Activated T-cell treated with anti-CD3 and anti-CD28 coated beads, Interleukin-2, amount 50 U/mL, for 1 hour (primary cell): ENCODE results near the gene SNX10.
A peak's percentile ranks its signal among the peaks of the same experiment; 100 is the strongest.

Experiments used
- DNase-seq: peaks from one replicate; pipeline ENCODE4 v3.0.0-alpha.2; 2020

The SNX10 gene

DNA sequence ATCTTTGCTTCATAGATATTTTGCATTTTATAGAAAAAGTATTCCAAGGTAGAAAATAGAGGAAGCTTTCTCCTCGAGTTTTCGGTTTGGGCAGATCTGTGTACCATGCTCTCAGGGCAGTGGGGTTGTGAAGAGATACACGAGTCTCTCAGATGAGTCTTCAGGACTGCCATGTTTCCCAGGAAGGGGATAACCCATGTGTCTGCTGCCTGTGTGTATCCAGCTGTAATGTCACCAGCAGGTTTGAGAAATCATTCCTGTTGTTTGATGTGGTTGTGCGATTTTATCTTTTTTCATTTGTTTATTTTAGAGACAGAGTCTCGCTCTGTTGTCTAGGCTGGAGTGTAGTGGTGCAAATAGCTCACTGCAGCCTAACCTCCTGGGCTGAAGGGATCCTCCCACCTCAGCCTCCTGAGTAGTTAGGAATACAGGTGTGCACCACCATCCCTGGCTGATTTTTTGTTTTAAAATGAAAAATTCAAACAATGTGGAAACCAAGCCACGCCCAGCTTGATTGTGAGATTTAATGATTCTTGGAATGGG lies 48.9 kb downstream of the SNX10 start:
- no peak for DNase-seq

DNA sequence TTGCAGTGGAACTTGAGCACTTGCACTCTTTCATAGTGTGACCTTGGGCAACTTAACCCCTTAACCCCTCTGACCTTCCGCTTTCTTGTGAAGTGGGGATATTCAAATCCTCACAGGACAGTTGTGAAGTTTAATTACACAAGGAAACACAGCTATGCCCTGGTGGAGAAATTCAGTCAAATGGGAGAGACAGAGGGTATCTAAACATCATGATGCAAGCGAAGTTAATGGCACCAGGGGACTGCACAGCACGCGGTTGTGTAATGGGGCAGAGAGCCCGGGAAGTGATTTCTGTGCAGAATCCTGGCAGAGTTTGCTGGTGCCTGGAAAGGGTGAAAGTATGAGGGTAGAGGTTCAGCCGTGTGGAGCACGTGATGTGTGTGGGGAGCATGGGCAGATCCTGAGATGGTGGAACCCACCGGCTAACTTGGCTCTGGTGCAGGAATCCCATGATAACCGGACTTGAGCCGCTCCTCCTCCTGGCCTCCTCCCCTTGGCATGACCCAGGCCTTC lies 51.7 kb downstream of the SNX10 start:
- DNase-seq = no peak

DNA sequence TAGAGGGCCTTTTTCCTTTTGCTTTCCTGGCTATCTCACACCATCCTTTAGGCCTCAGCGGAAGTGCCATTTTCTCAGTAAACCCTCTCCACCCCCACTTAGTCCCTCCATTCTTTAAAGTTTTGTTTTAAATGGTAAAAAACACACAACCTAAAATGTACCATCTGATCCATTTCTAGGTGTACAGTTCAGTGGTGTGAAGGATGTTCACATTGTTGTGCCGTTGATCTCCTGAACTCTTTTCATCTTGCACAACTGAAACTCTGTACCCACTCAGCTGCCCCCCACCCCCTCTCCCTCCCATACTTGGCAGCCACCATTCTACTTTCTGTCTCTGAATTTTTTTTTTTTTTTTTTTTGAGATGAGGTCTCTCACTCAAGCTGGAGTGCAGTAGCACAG lies 52.2 kb downstream of the SNX10 start:
- no peak for DNase-seq

DNA sequence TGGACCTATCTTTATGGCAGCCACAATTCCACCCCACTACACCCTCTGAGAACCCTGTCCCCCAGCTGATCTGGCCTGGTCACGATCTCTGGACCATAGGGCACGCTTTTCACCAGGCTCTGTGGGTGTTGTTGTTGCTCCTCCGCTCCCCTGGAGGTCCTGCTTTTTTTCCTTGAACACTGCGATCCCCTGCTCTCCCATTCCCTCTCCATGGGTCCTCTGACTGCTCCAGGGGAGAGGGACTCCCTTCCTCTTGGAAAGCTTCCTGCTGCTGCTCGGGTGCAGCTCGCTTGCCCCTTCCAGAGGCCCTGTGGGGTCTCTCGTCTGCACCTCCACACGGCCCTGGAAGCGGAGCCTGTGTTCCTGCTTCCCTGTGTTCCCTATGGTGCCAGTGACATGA lies 53.5 kb downstream of the SNX10 start:
- no peak for DNase-seq

DNA sequence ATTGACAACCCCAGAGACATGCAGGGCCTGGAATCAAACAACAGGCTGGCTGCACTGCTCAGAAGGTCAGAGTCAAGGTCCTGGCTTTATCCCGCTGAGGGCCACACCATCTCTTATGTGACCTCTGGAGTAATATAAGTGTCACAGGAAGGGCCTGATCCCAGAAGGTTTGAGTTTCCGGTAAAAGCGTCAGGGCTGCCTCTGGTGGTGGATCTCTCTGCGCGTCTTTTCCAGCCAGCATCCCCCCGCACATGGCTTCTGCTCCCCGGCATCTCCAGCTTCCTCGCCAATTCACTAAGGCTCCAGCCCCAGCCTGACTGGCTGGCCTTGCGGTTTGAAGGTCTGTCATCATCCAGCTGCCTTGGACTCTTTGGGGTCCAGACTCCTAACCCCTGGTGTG lies 54.2 kb downstream of the SNX10 start:
- DNase-seq = no peak

DNA sequence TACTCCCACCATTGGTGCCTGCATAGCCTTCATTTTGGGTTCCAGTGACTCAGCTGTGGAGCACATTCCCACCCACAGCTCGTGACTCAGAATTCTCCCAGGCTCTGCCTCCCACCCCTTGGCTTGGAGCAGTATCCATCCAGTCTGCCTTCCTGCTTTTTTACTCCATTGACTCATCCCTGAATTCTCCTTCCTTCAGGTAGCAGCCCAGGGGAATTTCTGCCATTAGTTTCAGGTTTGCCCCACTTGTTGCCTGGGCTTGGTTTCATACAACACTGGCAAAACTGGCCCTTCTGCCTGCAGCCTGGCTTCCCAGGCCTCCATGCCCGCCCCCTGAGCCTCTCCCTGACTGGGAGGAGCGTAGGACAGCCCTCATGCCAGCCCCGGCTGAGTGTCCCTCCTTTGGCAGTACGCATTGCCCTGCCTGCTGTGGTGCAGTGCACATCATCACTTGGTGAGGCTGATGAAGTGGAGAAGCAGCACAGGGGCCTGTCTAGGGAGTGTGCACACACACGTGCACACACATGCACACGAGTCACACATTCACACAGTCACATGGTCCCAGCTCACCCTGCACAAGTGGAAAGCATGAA lies 55.0 kb downstream of the SNX10 start:
- DNase-seq = no peak

DNA sequence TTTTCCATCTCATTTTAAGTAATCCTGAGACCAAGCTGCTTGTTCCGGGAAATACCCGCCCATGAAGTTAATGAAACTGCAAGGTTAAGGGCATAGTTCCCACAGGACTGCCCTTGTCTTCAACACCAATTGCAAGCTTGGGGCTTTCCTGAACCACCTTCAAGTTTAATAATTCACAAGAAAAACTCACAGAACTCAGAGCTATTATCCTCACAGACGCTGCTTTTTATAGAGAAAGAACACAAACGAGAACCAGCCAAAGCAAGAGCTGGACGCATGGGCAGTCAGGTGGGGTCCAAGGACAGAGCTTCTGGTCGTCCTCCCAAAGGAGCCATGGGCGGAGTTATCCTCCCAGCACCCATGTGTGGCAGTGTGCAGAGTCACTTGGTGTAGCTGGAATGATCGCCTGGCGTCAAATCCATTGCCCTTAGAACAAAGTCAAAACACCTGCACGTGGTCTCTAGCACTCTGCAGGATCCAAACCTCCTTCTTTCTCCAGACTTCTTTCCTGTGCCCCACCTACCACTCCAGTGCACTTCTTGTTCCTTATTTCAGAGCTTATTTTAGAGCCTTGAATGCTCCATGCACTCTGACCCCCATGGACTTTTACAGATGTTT lies 56.7 kb downstream of the SNX10 start:
- DNase-seq = no peak

DNA sequence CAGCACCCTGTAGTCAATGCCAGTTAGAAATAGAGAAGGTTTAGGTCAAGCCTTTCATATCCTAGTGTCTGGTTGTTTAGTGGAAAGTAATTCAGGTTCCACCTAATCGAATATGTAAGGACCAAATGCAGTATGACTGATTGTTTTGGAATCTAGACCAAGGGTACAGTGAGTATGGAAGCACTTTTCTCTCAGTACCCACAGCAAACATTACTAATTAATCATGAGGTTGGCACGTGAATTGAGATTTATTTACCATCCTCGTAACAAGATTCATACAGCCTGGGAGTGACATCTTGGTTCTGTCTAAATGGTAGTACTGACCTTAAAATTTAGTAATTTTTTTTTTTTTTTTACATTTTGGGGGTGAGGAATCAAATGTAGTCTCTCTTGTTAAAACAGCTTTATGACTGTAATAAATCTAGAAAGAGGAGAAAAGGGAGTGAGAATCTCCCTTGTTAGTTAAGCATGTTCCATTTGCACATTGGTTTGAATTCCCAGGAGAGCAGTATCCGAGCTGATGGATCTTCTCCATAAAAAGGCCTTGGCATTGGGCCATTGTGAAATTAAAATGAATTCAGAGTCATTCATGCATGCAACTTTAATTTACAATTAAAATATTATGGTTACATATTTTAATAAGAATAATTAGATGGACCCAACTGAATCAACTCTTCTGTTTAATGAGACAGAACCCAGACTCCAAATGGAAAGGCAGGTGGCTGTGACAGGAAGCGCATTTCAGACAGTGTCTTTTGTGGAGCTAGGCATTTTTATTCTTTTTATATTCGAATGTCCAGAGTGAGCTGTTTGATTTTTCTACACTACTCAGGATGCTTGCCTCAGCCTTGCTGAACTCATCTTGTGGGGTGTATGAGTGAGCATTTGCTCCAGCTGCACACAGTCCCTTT lies 57.6 kb downstream of the SNX10 start:
- DNase-seq = no peak

DNA sequence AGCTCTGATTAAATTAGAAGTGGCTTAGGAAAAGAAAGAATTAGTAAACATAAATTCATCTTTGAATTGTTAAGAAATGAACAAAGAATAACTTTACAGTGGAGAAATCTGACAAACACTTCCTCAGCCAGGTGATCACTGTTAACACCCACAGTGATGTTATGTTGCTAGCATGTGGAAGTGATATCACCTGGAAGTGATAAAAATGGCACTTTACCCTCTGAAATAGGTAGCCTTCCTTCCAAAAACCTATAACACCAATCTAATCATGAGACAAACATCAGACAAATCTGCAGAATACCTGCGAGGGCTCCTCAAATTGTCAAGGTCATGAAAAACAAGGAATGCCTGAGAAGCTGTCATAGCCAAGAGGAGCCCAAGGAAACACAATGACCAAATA lies 59.5 kb downstream of the SNX10 start:
- DNase-seq = no peak

DNA sequence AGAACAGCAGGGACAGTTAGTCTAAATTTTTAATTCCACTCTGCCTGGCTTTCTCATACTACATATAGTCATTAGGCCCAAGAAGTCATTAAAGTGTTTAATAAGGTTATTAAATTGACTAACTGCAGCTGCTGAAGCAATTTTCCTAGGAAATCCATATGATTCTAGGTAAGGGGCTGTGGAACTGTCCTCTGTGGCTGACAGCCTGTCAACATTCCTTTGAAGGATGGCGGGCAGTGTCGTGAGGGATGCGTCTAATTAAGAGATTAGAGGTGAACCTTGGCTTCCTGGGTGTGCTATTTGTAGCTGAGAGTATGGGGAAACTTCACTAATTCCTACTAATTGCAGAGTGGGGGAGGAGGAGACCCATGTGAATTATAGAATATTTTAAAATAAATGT lies 64.6 kb downstream of the SNX10 start:
- no peak for DNase-seq

DNA sequence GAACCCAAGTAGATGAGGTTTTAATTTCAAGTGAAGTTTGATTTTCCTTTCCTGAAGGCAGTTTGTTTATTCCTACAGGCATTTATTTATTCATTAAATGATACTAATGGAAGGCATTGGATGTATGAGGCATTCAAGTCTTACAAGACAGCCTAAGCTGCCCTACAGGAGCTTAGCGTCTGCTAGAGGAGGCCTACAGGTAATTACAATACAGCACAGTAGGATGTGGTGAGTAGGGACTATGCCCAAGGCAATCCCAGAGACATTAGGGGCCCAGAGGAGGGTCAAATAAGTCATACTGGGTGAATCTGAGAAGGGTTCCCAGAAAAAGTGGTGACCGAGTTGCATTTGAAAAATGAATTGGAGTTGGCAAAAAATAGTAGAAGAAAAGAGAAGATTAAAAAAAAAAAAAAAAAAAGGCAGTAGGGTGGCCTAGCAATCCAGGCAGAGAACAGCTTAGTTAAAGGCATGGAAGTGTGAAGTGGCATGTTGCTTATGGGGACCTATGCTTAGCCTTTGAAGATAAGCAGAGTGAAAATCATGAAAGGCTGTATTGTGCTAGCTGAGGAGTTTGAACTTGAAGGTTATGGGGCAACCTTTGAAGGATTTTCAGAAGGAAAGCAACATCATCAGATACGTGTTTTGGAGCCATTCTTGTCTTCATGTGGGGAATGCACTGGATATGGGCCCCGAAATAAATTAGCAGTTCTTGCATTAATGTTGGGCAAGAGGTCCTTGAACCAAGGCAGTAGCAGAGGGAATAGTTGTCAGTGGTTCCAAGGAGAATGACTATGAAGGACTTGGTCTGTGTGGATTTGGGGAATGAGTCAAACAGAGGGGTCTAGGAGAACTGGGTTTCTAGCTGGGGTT lies 65.5 kb downstream of the SNX10 start:
- no peak for DNase-seq

DNA sequence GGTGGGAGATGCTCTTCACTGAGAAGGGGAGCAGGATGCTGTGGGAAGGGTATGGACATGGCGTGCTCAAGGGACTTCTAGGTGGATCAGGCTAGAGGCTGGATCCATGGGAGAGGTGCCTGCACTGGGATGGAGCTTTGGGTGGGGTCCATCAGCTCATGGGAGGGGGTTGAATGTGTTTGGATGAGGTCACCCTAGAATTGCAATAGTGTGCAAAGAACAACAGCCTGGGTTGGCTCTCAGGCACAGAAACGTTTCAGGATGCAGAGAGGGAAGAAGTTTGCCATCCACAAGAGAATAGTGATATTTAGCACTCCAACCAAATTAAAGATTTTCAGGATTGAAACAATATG lies 66.1 kb downstream of the SNX10 start:
- DNase-seq = no peak

DNA sequence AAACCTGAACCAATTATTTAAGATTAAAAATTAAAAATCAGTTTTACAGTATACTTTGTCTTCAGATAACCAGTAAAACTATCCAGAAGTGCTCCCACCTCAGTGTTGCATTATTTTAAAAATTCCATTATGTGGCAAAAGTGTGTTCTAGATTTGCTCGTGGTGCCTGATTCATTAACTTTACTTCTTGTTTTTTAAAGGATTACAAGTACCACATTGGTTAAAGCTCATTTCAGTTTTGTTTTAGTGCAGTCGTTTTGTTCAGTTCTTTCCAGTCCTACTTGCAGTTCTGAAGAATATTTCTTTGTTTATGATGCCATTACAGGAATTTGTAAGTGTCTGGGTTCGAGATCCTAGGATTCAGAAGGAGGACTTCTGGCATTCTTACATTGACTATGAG lies 69.0 kb downstream of the SNX10 start:
- DNase-seq = no peak

DNA sequence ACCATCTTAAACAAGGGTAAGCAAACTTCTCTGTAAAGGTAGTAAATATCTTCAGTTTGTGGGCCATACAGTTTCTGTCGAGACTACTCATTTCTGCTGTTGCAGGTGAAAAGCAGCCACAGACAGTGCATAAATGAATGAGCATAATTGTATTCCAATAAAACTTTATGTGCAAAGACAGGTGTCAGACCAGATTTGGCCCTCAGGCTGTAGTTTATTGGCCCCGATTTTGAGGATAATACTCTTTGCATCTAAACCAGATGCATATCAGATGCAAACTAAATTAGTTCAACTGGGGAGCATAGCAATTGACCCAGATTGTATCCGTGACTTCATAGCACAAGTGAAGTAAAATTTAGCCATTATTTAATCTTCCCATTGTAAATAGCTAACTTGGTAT lies 70.0 kb downstream of the SNX10 start:
- no peak for DNase-seq

DNA sequence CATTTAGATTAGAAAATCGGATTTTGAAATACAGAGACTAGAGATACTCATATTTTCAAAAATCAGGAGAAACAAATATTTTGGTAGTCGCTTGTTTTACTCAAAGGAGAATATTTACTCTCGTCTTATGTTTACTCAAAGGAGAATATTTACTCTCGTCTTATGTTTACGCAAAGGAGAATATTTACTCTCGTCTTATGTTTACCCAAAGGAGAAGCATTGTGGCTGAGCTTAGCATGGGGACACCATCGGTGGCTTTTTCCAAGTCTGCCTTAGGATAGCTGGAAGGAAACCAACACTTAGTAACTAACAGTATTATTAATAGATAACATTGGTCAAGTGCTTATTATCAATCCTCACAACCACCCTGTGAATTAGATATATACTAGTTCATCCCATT lies 71.8 kb downstream of the SNX10 start:
- no peak for DNase-seq

DNA sequence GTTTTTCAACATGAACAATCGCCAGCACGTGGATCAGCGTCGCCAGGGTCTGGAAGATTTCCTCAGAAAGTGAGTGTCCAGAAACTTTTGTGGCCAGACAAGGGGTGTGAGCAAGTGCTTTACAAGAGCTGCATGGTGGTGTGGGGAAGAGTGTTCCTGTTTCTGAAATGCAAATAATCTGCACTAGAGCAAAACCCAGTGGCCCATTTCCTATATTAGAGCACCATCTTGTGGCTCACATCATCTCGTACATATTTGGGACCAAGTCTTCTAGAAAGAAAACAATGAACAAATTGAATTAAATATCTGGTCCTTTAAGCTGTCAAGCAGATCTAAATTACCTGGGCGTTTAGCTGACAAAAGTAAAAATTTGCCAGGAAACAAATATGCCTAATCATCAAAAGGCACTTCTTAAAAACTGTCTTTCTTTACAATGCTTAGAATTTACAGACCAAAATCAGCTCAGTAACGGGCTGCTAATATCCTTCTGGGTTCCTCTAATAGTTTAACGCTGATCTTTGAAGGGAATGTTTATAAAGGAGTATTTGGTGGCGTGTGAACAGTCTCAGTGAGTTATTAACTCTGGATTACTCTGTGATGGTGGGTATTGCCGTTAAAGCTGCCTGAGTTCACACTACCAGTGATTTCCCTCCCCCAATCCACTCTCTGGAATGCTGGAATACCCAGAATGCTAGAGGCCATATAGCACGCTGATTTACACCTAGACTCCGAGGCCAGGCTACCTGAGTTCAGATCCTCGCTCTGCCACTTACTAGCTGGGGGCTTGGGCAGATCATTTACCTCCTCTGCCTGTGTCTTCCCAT lies 73.6 kb downstream of the SNX10 start:
- DNase-seq = peak; percentile 30

DNA sequence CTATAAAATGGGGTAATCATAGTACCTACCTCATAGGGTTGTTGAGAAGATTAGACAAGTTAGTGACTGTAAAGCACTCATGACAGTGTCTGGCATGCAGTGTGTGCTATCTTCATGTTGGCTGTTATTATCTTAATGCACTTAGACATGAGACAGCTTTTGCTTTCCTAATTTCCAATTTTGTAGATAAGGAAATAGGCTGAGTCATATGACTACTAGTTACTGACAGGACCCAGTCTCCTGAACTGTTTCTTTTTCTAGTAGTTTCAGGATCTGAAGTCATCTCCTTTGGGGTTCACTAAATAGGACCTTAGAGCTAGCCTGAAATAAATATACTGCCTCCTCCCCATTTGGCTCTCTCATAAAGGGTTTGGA lies 74.2 kb downstream of the SNX10 start:
- no peak for DNase-seq

DNA sequence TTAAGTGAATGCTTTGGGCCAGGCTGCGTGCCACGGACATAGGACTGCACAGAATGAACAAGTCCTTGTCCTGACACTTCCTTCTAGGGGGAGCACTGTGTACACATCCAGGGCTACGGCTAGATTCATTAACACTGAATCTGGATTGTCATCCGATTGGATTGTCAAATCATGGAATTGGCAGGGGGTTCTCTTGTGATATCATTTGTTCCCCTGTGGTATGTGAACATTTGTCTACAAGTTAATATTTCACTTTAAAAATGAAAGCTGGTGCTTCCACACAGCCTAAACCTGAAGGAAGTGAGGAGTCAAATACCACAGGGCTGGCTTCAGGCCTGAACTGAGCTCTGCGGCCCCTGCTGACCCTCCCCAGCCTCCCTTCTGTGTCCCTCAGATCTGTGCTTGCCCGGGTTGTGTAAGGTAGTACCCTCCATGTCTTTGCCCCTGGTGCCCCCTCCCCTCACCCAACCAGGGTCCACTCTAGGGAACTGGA lies 75.6 kb downstream of the SNX10 start:
- no peak for DNase-seq

DNA sequence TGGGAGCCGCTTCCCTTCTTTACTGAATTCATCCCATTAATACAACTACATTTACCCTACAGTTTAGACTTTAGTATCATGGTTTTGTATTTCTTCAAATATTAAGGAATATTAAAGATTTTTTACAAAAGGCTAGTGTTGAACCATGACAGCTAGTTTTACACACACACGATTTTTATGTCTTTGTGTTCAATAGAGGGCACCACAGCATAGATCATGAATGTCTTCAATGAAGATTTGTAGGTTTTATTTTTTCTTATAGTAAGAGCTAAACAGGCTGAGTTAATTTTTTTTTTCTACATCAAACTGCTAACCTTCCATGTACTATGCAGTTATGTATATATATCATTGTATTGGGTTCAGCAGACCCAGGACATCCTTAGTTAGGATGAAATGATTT lies 76.9 kb downstream of the SNX10 start:
- DNase-seq = no peak

DNA sequence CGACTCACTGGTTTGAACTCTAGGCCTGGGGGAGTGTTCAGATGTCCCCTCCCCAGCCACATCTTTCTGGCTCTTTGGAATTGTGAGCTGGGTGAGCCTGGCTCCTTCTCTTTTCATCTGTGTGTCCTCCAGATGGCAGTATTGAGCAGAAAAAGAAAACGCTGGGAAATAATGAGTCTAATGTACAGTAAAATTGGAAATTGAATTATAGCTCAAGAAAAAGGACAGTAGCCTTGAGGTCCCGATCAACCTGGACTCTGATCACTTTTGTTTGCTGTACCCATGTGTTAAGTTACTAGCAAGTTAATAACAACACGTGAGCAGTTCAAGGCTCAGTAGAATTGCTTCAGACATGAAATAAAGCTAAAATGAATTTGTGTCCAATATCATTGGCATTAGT lies 77.9 kb downstream of the SNX10 start:
- no peak for DNase-seq

DNA sequence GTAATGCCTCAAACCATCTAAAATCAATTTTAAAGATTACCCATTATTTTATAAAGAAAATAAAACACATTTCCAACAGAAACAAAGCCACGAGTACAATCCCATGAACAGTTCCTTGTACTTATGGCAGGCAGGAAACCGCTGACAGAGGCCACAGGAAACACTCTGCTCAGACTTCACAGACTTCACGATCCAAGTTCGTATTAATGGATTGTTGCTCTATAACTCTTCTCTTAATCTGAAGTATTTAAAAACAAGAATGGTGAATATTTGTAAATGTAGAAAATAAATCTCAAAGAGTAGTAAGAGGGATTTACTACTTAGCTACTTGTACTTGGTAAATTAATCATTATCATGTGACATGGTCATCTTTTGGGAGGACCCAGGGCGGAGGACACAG lies 78.3 kb downstream of the SNX10 start:
- no peak for DNase-seq

DNA sequence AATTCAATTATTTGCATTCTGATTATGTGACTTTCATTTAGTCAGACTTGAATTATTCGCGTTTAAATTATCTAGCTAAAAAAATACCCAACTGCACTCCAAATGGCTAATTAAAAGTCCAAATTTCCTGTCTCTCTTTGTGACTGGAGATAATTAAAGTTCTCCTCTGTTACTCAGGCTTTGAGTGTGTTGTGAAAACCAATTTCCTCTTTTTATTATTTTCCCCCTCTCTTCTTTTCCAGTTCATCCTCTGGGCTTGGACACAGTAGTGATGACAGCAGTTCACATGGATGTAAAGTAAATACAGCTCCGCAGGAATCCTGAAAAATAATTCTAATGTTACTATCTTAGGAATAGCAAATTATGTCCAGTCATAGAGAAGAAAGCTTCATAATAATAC lies 80.6 kb downstream of the SNX10 start:
- DNase-seq = no peak
